HEK293 (cell line): ENCODE measurements around the gene ARMC2.
"Not testable (repeated sequence)": the region's sequence is repeated elsewhere in the genome, so short reads cannot be mapped to it uniquely, and the experiment has no call there.

Source experiments
- CTCF ChIA-PET: fragments of 350-600 bp; formaldehyde crosslinking; extraction: SDS; loops from one replicate; lab custom pipeline; 2021; ENCODE audit warnings: antibody characterized with exemption; lab: Yijun Ruan, JAX
- POLR2A ChIA-PET: fragments of 300-600 bp; formaldehyde crosslinking; extraction: SDS; loops from one replicate; lab custom pipeline; 2020; ENCODE audit warnings: antibody characterized with exemption, inconsistent platforms; lab: Yijun Ruan, JAX
- H3K27ac ChIP-seq: fragments of 200-500 bp; sonication (Bioruptor generic); 2 replicates; pipeline ENCODE4 v1.5.1; 2014; ENCODE audit warnings: low read depth, low read length, control low read depth, inconsistent platforms; ENCODE audit errors: extremely low read depth
- H3K36me3 ChIP-seq, 2 experiments: fragments of 200-500 bp in 1 of 2; sonication (Bioruptor generic) in 1 of 2; 1 replicate in 1 of 2; 2 replicates in 1 of 2; pipeline ENCODE4 v1.5.1; 2014 to 2017; ENCODE audit warnings: inconsistent platforms in 2 of 2, low read length in 2 of 2; ENCODE audit not compliant: control insufficient read depth in 2 of 2, insufficient read depth in 1 of 2
- H3K4me1 ChIP-seq: fragments of 200-500 bp; sonication (Bioruptor generic); 2 replicates; pipeline ENCODE4 v1.5.1; 2014; ENCODE audit warnings: mild to moderate bottlenecking, low read length, inconsistent platforms; ENCODE audit not compliant: control insufficient read depth, insufficient read depth
- H3K4me3 ChIP-seq: 2 replicates; pipeline ENCODE4 v1.5.1; 2011; ENCODE audit warnings: low read depth, mild to moderate bottlenecking, control low read depth, low read length, moderate library complexity
- H3K9me3 ChIP-seq: fragments of 200-500 bp; sonication (Bioruptor generic); 2 replicates; pipeline ENCODE4 v1.5.1; 2014; ENCODE audit warnings: low read depth, low read length, inconsistent platforms; ENCODE audit not compliant: control insufficient read depth, insufficient read depth
- HOXD13 ChIP-seq: sonication (generic); formaldehyde crosslinking; IDR thresholded peaks from 2 replicates; pipeline ENCODE4 v1.8.0; 2022; ENCODE audit warnings: missing genetic modification reagents, borderline replicate concordance
- KLF10 ChIP-seq: fragments of 450-650 bp; IDR thresholded peaks from 2 replicates; pipeline ENCODE4 v1.5.1; 2018; ENCODE audit warnings: missing biosample characterization, mild to moderate bottlenecking, missing genetic modification characterization
- KLF8 ChIP-seq: fragments of 450-650 bp; formaldehyde crosslinking; IDR thresholded peaks from 2 replicates; pipeline ENCODE4 v1.5.1; 2016; ENCODE audit warnings: missing biosample characterization, missing genetic modification characterization
- TCF7L2 ChIP-seq: IDR thresholded peaks from 2 replicates; pipeline ENCODE4 v1.6.1; 2011; ENCODE audit warnings: low read depth, mild to moderate bottlenecking, inconsistent platforms, low read length, moderate library complexity, borderline replicate concordance
- YY2 ChIP-seq: fragments of 450-650 bp; formaldehyde crosslinking; IDR thresholded peaks from 2 replicates; pipeline ENCODE4 v1.5.1; 2016; ENCODE audit warnings: missing biosample characterization, missing genetic modification characterization
- ZNF146 ChIP-seq: fragments of 450-650 bp; formaldehyde crosslinking; IDR thresholded peaks from 2 replicates; pipeline ENCODE4 v1.5.1; 2016; ENCODE audit warnings: missing biosample characterization, missing genetic modification characterization
- ZNF169 ChIP-seq: fragments of 450-650 bp; formaldehyde crosslinking; IDR thresholded peaks from 2 replicates; pipeline ENCODE4 v1.5.1; 2016; ENCODE audit warnings: missing biosample characterization, missing genetic modification characterization
- ZNF184 ChIP-seq: fragments of 450-650 bp; IDR thresholded peaks from 2 replicates; pipeline ENCODE4 v1.5.1; 2018; ENCODE audit warnings: missing biosample characterization, mild to moderate bottlenecking, missing genetic modification characterization
- ZNF214 ChIP-seq: fragments of 450-650 bp; formaldehyde crosslinking; IDR thresholded peaks from 2 replicates; pipeline ENCODE4 v1.5.1; 2017; ENCODE audit warnings: missing biosample characterization, mild to moderate bottlenecking, missing genetic modification characterization, borderline replicate concordance
- ZNF350 ChIP-seq: fragments of 450-650 bp; formaldehyde crosslinking; IDR thresholded peaks from 2 replicates; pipeline ENCODE4 v1.5.0; 2017; ENCODE audit warnings: missing biosample characterization, mild to moderate bottlenecking, missing genetic modification characterization
- ZNF404 ChIP-seq: fragments of 450-650 bp; formaldehyde crosslinking; IDR thresholded peaks from 2 replicates; pipeline ENCODE4 v1.5.1; 2017; ENCODE audit warnings: missing biosample characterization, missing genetic modification characterization
- ZNF514 ChIP-seq: fragments of 450-650 bp; formaldehyde crosslinking; IDR thresholded peaks from 2 replicates; pipeline ENCODE4 v1.5.1; 2016; ENCODE audit warnings: missing biosample characterization, missing genetic modification characterization
- ZNF529 ChIP-seq: fragments of 450-650 bp; formaldehyde crosslinking; IDR thresholded peaks from 2 replicates; pipeline ENCODE4 v1.5.1; 2017; ENCODE audit warnings: missing genetic modification characterization, missing biosample characterization; ENCODE audit not compliant: insufficient replicate concordance
- ZNF558 ChIP-seq: fragments of 450-650 bp; formaldehyde crosslinking; IDR thresholded peaks from 2 replicates; pipeline ENCODE4 v1.5.1; 2016; ENCODE audit warnings: missing biosample characterization, missing genetic modification characterization
- ZNF585B ChIP-seq: fragments of 450-650 bp; formaldehyde crosslinking; IDR thresholded peaks from 2 replicates; pipeline ENCODE4 v1.5.1; 2016; ENCODE audit warnings: missing biosample characterization, missing genetic modification characterization
- ZNF610 ChIP-seq: fragments of 450-650 bp; formaldehyde crosslinking; IDR thresholded peaks from 2 replicates; pipeline ENCODE4 v1.5.1; 2016; ENCODE audit warnings: missing biosample characterization, missing genetic modification characterization, borderline replicate concordance
- ZNF701 ChIP-seq: fragments of 450-650 bp; formaldehyde crosslinking; IDR thresholded peaks from 2 replicates; pipeline ENCODE4 v1.5.1; 2016; ENCODE audit warnings: missing biosample characterization, missing genetic modification characterization
- ZNF843 ChIP-seq: fragments of 450-650 bp; formaldehyde crosslinking; IDR thresholded peaks from 2 replicates; pipeline ENCODE4 v1.5.1; 2016; ENCODE audit warnings: missing biosample characterization, missing genetic modification characterization
- TF ChIP-seq, protein P1 (sequence below): fragments of 450-650 bp; formaldehyde crosslinking; IDR thresholded peaks from 2 replicates; pipeline ENCODE4 v1.5.1; 2016; ENCODE audit warnings: missing biosample characterization, missing genetic modification characterization
- TF ChIP-seq, protein P2 (sequence below): fragments of 450-650 bp; formaldehyde crosslinking; IDR thresholded peaks from 2 replicates; pipeline ENCODE4 v1.5.1; 2016; ENCODE audit warnings: missing biosample characterization, missing genetic modification characterization
- TF ChIP-seq, protein P3 (sequence below): fragments of 450-650 bp; formaldehyde crosslinking; IDR thresholded peaks from 2 replicates; pipeline ENCODE4 v1.5.1; 2017; ENCODE audit warnings: missing biosample characterization, missing genetic modification characterization
- TF ChIP-seq, protein P4 (sequence below): fragments of 450-650 bp; formaldehyde crosslinking; IDR thresholded peaks from 2 replicates; pipeline ENCODE4; 2016; ENCODE audit warnings: missing biosample characterization, missing genetic modification characterization

The ARMC2 gene

DNA sequence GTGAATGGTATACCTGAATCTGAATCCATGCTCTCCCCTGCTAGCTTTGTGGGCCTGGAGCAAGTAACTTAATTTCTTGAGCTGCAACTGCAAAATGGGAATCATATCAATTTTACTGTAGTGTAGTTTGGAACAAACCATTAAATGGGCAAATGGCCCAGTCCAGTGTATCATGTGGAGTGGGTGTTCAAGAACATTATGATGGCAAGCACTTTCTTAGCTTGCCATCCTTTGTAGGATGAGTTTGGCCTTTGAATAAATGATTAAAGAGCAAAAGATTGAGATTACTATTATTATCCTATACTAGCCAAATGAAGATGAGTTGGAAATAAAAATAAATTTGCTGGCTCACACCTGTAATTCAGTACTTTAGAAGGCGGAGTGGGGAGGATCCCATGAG lies 126.0 kb downstream of the ARMC2 start:
- H3K27ac ChIP-seq = no peak overlapping the region
- H3K4me1 ChIP-seq = peaks cover 3% of the 10 kb centered on the region; the same call in 1 of the 2 replicates
- ChIA-PET POLR2A (no interaction called here), CTCF (interaction anchor here (1.8 kb wide), 1 partner anchor 99 kb away, joined by 6 read pairs; no protein-coding TSS in a partner anchor)
- TF ChIP-seq ZNF514 (tag by site-specific recombination) (no peak), ZNF843 (no peak)
- H3K36me3 ChIP-seq = no peaks in the 10 kb centered on the region
- H3K4me3 ChIP-seq = no peak overlapping the region
- H3K9me3 ChIP-seq = no peaks in the 10 kb centered on the region

DNA sequence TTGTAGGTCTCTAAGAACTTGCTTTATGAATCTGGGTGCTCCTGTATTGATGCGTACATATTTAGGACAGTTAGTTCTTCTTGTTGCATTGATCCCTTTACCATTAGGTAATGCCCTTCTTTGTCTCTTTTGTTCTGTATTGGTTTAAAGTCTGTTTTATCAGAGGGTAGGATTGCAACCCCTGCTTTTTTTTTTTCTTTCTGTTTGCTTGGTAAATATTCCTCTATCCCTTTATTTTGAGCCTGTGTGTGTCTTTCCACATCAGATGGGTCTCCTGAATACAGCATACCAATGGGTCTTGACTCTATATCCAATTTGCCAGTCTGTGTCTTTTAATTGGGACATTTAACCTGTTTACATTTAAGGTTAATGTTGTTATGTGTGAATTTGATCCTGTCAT lies 130.4 kb downstream of the ARMC2 start:
- POLR2A ChIA-PET, H3K27ac ChIP-seq, H3K9me3 ChIP-seq, H3K4me3 ChIP-seq, H3K36me3 ChIP-seq, H3K4me1 ChIP-seq: not testable (repeated sequence)
- CTCF ChIA-PET = interaction anchor here (1.6 kb wide), 1 partner anchor 437 kb away, joined by 3 read pairs; no protein-coding TSS in a partner anchor
- TF ChIP-seq ZNF529 (tag by site-specific recombination) = peak; percentile 64

DNA sequence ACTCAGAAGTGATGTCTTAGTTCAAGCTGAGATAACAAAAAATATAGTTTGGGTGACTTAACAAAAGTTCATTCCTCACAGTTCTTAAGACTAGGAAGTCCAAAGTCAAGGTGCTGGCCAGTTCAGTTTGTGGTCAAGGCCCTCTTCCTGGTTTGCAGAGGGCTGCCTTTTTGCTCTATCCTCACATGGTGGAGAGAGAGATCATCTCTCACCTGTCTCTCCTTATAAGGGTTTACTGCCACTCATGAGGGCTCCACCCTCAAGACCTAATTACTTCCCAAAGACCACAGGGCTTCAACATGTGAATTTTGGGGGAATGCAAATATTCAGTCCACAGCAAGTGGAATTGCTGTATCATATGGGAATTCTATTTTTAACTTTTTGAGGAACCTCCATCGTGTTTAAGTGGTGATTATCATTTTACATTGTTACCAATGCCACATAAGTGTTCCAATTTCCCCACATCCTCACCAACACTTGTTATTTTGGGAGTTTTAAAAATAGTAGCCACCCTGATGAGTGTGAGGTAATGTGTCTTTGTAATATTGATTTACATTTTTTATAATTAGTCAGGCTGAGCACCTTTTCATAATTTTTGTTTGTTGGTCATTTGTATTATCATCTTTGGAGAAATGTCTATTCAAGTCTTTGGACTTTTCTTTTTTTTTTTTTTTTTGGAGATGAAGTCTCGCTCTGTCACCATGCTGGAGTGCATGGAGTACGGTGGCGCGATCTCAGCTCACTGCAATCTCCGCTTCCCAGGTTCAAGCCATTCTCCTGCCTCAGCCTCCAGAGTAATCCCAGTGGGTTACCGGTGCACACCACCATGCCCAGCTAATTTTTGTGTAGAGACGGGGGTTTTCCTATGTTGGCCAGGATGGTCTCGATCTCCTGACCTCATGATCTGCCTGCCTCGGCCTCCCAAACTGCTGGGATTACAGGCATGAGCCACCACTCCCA lies 134.2 kb downstream of the ARMC2 start:
- H3K36me3 ChIP-seq = peaks cover 6 to 19% of the 10 kb centered on the region in 2 experiments
- POLR2A ChIA-PET = interaction anchor here (0.7 kb wide), 2 partner anchors 266 to 1832 kb away, joined by 3 read pairs; no protein-coding TSS in a partner anchor
- no peak overlapping the region for H3K4me3 ChIP-seq
- no peak overlapping the region for H3K27ac ChIP-seq
- H3K4me1 ChIP-seq = no peaks in the 10 kb centered on the region
- no peaks in the 10 kb centered on the region for H3K9me3 ChIP-seq
- TF ChIP-seq ZNF184 (tag by site-specific recombination) = peak; percentile 83
- no peak for TF ChIP-seq HOXD13 (CRISPR knock-in tag)
- TF ChIP-seq ZNF350 (tag by site-specific recombination) = 0 out of 2 replicates have a peak, but pooled peaks have one; percentile 6
- CTCF ChIA-PET = interaction anchor here (0.7 kb wide), 1 partner anchor 63 kb away, joined by 3 read pairs; no protein-coding TSS in a partner anchor

DNA sequence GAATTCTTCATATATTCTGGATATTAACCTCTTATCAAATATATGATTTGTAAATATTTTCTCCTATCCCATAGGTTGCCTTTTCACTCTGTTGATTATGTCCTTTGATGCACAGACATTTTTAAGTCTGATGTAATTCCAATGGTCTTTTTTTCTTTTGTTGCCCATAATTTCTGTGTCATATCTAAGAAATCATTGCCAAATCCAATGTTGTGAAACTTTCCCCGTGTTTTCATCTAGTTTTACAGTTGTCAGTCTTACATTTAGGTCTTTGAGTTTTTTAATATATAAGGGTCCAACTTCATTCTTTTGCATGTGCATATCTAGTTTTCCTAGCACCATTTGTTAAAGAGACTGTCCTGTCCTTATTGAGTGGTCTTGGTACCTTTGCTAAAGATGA lies 134.9 kb downstream of the ARMC2 start:
- H3K27ac ChIP-seq = no peak overlapping the region
- H3K9me3 ChIP-seq = no peaks in the 10 kb centered on the region
- CTCF ChIA-PET = interaction anchor here (0.7 kb wide), 1 partner anchor 62 kb away, joined by 3 read pairs; no protein-coding TSS in a partner anchor
- POLR2A ChIA-PET = no interaction called here
- H3K4me3 ChIP-seq = no peak overlapping the region
- peaks cover 12 to 26% of the 10 kb centered on the region in 2 experiments for H3K36me3 ChIP-seq
- H3K4me1 ChIP-seq = no peaks in the 10 kb centered on the region
- no peak for TF ChIP-seq YY2 (tag by site-specific recombination)
- TF ChIP-seq ZNF610 = no peak
- TF ChIP-seq, protein P1, sequence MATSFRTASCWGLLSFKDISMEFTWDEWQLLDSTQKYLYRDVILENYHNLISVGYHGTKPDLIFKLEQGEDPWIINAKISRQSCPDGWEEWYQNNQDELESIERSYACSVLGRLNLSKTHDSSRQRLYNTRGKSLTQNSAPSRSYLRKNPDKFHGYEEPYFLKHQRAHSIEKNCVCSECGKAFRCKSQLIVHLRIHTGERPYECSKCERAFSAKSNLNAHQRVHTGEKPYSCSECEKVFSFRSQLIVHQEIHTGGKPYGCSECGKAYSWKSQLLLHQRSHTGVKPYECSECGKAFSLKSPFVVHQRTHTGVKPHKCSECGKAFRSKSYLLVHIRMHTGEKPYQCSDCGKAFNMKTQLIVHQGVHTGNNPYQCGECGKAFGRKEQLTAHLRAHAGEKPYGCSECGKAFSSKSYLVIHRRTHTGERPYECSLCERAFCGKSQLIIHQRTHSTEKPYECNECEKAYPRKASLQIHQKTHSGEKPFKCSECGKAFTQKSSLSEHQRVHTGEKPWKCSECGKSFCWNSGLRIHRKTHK = no peak
- no peak for TF ChIP-seq KLF8 (tag by site-specific recombination)
- TF ChIP-seq KLF10 (tag by site-specific recombination) = no peak
- no peak for TF ChIP-seq ZNF585B
- TF ChIP-seq, protein P2, sequence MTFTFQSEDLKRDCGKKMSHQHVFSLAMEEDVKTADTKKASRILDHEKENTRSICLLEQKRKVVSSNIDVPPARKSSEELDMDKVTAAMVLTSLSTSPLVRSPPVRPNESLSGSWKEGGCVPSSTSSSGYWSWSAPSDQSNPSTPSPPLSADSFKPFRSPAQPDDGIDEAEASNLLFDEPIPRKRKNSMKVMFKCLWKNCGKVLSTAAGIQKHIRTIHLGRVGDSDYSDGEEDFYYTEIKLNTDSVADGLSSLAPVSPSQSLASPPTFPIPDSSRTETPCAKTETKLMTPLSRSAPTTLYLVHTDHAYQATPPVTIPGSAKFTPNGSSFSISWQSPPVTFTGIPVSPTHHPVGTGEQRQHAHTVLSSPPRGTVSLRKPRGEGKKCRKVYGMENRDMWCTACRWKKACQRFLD (tag by site-specific recombination) = no peak
- TF ChIP-seq, protein P3, sequence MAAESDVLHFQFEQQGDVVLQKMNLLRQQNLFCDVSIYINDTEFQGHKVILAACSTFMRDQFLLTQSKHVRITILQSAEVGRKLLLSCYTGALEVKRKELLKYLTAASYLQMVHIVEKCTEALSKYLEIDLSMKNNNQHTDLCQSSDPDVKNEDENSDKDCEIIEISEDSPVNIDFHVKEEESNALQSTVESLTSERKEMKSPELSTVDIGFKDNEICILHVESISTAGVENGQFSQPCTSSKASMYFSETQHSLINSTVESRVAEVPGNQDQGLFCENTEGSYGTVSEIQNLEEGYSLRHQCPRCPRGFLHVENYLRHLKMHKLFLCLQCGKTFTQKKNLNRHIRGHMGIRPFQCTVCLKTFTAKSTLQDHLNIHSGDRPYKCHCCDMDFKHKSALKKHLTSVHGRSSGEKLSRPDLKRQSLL (tag by site-specific recombination) = no peak
- TF ChIP-seq, protein P4, sequence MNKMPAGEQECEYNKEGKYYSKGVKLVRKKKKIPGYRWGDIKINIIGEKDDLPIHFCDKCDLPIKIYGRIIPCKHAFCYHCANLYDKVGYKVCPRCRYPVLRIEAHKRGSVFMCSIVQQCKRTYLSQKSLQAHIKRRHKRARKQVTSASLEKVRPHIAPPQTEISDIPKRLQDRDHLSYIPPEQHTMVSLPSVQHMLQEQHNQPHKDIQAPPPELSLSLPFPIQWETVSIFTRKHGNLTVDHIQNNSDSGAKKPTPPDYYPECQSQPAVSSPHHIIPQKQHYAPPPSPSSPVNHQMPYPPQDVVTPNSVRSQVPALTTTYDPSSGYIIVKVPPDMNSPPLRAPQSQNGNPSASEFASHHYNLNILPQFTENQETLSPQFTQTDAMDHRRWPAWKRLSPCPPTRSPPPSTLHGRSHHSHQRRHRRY (tag by site-specific recombination) = no peak
- no peak for TF ChIP-seq ZNF558 (tag by site-specific recombination)
- no peak for TF ChIP-seq ZNF701 (tag by site-specific recombination)
- no peak for TF ChIP-seq TCF7L2
- no peak for TF ChIP-seq ZNF169 (tag by site-specific recombination)
- TF ChIP-seq ZNF214 = no peak
- TF ChIP-seq ZNF146 (tag by site-specific recombination) = no peak
- TF ChIP-seq ZNF843 = no peak
- no peak for TF ChIP-seq ZNF404 (tag by site-specific recombination)
